ENCODE data around the gene SPNS3.

SPNS3 gene

DNA sequence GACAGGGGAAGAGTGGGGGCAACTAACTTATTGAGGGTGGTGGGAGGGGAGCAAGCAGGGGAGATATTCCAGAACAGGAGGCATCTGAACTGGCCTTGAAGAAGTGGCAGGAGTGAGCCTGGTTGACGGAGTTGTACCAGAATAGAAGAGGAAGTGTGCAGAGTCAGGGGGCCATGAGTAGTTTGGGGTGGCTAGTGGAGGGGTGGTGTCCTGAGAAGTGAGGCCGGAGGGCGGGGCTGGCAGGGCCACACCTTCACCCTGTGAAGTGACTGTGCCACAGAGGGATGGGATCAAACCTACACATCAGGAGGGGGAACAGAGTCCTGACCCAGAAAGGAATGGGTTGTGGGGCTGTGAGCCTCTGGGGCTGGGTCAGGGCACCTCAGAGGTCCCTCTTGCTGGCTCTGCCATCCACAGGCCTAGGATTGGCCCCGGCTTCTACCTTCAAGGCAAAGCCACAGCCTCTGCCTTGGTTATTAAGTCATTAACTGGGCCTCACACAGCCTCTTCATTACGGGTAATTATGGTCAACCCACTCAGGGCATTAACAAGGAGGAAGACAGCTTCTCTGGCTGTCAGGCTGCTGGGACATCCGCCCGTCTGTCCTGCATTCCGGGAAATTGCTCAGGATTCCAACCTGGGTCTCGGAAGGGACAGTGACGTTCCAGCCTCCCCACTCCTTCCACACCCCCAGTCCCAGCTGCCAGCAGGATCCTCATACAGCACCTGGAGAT lies 77.6 kb downstream of the SPNS3 start:
- no peak for DNase-seq

DNA sequence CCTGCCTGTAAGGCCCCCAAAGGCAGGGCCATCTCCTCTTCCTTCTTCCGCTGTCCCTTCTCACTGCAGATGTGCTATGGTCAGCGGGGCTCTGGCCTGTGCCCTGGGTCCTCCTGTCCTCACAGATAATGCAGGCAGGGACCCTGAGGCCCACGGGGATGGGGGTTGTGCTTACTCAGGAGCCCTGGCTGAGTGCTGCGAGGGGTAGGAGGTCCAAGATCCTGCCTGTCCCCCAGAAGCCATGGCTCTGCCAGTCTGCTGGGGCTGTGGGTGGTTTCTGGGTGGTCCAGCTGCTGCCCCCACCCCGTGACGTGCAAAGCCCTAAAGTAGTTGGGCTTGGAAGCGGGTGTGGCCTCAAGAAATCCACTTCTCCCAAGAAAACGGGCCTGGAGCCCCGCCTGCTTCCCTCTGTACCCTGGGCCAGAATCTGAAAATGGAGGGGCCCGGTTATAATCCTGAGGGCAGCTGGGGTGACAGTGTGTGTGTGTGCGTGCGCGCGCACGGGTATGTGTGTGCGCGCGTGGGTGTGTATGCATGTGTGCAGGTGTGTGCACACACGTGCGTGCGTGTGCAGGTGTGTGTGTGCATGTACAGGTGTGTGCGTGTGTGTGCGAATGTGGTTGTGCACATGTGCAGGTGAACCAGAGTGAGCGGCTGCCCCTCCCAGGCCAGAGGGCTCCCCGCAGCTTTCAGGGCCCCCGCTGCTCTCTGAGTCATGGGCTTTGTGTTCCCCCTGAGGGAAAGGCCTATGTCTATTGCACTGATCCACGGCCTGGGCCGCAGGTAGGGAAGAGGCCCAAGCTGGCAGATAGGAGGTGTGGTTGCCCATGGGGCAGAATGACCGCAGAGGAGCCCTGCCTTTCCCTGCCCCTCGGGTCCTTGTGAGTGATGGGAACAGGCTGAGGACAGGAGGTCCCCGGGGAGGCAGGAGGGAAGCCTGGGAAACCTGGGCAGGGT lies 78.7 kb downstream of the SPNS3 start:
- no peak for DNase-seq

DNA sequence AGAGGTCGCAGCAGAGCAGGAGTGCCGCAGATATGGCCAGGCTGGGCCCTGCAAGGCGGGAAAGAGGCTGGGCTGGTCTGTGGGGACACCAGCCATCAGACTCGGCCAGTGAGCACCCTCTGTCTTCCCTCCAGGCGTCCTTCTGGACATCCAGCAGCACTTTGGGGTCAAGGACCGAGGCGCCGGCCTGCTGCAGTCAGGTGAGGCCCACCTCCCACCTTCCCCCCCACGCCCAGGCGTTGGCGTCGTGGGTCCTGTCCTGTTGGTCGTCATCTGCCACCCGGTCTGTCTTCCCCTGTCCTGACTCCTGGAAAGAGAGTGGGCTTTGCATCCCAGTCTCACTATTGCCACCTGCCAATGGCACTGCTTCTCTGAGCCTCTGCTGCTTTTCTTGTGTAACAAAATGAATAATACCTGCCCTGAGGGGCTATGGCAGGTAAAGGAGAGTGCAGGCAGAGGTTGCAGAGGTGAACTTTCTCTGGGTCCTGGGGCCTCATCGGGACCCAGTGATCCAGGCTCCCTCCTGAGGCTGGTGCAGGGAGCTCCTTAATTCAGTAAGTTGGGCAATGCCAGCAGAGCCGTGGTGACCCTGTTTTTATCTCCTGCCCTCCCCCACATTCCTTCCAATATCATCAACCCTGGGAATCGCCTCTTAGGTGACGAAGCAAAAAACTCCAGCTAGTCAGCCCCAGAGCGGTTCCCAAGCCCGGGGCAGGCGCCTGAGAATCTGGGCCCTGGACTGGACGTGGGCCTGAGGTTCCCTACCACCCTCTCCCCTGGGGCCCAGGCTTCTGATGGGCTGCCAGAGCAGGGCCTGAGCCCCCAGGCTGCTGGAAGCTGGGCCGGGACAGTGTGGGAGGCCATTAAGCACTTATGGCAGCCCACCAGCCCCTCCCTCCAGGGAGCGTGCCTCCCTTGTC lies 79.6 kb downstream of the SPNS3 start:
- no peak for DNase-seq

DNA sequence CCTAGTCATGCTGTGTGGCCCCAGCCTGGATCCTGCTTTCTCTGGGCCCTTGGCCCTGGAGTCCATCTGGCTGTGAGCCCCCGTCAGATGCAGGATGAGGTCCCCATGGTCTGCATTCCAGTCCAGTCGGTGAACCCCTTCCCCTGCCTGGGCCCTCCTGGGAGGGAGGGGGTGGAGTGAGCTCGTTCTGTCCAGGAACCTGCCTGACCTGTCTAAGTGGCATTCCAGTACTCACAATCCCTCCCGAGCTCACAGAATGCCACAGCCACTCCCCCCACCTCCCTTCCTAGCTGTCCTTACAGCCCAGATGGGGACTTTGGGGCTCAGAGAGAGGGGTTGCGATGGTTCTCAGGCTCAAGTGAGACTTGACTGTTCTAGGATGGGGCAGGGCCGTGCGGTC lies 80.5 kb downstream of the SPNS3 start:
- DNase-seq, result no peak

DNA sequence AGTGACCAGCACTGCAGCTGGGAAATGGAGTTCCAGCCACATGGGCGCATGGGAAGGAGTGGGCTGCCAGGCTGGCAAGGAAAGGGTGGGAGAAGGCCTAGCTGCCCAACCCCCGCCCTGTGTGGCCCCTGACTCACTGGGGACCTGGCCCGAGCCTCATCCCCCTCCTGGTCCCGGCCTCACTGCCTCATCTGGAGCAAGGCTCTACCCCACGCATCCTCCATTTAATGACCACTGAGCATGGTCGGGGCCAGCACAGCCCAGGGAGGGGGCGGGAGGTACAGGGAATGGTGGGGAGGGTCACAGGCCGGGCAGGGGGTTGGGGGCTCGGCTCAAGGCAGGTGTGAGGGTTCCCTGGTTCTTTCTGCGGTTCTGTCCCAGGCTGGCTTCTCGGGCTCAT lies 81.0 kb downstream of the SPNS3 start:
- no peak for DNase-seq

DNA sequence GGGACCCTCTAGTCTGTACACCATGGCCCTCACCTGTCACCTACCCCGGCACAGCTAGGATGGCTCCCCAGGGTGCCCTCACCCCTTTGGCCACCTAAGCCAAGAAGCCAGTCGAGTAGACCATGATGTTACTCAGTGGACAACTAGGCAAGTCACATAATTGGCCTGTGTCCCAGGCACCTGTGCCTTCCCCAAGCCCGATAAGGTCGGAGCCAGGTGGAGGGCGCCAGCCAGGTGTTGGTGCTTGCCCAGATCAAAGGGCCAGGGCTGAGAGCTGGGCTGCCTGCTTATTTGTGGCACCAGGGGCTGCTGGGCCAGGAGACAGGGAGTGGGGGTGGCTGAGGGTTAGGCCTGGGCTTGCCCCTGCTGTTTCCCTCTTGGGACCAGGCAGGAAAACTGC lies 81.8 kb downstream of the SPNS3 start:
- DNase-seq, result no peak

DNA sequence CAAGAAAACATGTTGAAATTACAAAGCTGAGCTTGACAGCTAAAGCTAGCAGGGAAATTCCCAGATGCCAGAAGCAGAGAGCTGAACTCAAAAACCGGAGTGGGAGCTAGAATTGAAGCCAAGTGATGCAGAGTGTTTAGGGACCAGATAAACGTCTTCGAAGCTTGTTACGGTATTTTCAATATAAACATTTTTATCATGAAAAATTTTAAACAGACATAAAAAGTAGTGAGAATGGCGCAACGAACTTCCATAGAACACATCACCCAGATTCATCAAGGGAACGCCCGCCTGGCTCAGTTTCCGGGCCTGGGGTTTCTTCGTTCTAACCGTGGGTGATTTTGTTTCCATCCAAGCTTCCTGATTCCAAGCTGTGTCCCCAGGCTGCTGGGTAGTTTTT lies 83.0 kb downstream of the SPNS3 start:
- no peak for DNase-seq

DNA sequence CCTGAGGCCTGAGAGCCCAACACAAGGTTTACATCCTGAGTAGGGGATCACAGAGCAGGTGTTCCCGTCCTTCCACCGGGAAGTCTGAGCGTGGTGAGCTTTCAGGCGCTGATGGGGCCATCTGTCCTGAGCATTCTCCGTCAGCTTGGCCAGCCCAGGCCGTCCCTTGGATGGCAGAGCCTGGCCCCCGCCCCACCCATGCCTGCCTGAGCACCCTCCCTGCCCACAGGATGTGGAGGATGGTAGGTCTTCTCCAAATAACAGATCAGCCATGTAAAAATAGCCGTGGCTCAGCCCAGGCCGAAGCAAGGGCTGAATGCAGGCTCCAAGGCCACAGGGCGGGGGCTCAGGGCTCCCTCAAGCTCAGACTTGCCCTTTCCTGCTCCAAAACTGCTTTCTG lies 85.2 kb downstream of the SPNS3 start:
- no peak for DNase-seq

DNA sequence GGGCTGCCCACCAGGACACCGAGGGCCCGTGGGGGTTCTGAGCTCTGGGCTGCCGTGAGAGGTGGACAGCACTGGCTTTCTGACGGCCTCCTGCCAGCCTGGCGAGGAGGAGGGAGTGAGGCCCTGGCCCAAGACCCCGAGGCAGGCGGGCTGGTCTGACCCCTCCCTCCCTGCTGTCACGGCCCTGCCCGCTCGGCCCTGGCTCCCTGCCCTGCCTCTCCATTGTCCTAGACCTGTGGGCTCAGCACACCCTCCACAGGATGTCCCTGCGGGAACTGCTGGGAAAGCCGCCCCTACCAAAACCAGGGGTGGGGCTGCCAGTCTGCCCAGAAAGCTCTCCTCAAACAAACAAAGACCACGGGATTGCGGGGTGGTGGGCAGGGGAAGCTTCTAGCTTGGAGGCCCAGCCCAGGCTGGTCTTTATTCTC lies 85.6 kb downstream of the SPNS3 start:
- no peak for DNase-seq

DNA sequence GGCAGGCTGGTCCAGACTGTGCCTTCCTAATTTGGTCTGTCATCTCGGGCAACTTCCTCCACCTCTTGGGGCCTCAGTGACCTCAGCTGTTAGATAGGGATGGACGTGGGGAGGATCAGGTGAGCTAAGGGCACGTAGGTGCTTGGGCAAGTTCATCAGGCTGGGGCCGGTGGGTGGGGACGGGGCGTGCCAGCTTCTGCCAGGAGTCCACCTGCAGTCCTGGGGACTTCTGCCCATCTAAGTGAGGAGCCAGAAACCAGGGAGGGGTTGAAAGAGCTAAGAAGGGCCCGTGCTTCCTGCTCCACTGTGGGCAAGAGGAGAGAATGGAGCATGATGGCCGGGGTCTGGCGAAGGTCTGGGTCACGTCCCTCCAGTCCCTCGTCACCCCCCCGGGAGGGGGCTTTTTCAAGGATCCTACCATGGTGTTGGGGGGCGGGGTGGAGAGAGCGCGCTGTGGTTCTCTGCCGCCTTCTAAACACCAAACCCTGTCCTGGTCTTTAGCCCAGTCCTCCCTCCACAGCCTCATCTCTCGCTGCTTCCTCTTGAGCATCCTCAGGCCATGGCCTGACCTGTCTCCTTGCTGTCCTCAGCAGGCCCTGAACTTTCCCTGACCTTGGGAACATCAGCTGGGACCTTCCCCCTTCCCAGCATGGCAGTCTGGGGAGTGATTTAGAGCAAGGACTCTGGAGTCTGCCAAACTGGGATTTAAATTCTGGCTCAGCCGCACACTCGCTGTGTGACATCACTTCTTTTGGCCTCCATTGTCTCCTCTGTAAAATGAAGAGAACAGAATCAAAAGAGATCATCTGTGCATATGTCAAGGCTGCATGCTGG lies 86.5 kb downstream of the SPNS3 start:
- DNase-seq, result no peak

DNA sequence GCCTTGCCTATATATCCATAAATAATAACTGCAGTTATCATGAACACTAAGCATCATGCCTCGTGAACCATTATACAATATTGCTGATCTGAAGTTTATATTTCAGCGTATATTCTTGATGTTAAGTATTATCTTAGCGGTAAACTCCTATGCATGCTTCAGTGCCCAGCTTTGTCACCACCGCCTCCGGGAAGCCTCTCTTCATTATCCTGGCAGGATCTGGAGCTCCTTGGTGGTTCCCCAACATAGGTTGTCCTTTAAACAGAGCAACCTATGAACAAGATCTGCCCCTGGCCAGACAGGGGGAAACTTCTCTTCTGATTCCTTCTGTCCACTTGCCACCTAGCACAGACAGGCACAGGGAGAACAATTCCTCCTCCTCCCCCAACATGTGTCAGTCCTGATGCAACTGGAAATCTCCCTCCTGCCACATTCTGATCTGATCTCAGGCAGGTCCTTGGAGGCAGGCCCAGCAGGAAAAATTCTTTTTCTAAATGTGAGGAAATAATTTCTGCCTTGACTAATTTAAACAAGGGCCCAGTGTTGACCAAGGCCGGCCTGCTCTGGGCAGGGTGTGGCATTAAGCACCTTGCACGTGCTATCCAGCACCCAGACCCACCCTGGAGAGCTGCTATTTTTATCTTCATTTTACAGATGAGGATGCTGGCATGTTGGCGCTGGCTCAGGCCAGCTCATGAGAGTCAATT lies 87.3 kb downstream of the SPNS3 start:
- DNase-seq, result no peak

DNA sequence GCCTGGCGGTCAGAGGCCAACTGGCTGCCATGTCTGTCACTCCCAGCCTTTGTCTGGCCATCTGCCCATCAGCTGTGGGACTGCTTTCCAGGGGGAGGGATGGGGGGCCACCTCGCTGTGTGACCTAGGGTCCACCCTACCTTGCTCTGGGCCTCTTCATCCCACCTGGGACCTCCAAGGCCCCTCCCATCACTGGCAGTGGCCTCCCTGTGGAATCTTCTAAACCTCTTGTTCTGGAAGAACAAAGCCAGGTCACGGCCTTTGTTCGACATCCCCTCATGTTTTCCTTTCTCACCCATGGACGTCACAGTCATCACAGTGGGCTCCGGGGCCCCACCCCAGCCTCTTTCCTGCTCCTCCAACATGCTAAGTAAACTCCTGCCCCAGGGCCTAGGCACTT lies 88.9 kb downstream of the SPNS3 start:
- no peak for DNase-seq

DNA sequence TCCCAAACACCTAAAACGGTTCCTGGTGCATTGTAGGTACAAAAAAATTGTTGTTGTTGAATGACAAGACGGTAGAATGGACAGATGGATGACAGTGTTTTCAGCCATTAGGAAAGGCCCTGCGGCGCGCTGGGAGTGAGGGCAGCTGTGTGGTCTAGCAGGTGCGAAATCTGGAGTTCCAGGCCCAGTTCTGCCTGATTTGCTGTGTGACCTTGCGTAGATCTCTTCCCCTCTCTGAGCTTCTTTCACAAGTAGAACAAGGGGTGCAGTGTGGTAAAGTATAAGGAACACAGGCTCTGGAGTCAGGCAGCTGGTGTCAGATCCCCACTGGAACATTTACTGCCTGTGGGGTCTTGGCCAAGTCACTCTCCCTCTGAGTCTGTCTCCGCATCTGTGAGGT lies 90.2 kb downstream of the SPNS3 start:
- no peak for DNase-seq

DNA sequence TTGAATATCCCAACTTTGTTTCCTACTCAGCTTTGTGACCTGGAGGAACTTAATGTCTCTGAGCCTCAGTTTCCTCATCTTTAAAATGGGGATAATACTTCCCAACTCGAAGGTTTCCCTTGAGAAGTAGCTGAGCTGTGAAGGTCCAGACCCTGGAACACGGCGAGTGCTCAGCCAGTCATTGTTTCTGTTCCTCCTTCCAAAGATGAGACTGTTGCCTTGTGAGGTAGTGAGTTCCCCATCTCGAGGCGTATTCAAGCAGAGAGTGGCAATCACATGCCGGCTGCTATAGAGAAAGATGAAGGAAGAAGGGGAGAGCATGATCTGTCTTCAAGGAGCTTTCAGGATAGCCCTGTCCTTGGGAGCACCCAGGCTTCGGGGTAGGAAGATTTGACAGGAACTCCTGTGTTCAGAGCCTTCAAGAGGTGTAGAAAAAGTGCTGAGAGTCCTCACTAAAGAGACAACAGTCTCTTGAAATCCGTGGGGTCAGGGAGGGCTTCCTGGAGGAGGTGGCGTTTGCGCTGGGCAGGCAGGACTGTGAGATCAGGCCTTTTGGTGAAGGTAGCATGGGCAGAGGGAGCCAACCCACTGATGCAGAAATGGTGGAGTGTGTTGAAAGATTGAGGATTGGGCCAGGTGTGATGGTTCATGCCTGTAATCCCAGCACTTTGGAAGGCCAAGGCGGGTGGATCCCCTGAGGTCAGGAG lies 92.1 kb downstream of the SPNS3 start:
- no peak for DNase-seq

DNA sequence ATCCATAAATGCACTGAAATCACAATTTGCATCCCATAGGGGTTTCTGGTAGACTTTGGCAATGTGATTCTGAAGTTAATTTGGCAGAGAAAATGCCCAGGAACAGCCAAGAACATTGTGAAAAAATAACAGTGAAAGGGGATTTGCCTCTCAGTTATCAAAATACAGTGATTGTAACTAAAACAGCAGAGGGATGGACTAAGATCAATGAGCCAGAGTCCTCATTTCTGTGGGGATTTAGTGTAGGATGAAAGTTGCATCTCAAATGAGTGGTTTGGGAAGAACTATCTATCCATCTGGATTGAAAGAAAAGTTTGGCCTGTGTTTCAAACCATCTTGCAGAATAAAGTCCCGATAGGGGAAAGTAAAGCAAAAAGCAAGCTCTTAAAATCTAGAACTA lies 93.4 kb downstream of the SPNS3 start:
- no peak for DNase-seq

DNA sequence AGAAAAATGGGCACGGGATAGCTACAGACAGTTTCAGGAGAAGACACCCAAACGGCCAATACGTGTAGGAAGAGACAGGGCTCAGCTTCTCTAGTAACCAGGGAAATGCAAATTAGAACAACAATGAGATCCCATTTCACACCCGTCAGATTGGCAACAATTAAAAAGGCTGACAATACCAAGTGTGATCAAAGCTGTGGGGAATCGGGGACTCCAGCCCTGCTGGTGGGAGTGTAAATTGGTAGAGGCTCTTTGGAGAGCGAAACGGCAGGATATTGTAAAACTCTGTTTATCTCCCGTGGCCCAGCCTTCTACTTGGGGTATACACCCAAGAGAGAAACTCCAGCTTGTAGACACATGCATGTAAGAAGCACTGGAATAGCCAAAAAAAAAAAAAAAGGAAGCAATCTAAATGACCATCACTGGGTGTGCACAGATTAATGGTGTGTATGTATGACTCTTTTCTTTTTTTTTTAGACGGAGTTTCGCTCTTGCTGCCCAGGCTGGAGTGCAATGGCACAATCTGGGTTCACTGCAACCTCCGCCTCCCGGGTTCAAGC lies 93.9 kb downstream of the SPNS3 start:
- no peak for DNase-seq

DNA sequence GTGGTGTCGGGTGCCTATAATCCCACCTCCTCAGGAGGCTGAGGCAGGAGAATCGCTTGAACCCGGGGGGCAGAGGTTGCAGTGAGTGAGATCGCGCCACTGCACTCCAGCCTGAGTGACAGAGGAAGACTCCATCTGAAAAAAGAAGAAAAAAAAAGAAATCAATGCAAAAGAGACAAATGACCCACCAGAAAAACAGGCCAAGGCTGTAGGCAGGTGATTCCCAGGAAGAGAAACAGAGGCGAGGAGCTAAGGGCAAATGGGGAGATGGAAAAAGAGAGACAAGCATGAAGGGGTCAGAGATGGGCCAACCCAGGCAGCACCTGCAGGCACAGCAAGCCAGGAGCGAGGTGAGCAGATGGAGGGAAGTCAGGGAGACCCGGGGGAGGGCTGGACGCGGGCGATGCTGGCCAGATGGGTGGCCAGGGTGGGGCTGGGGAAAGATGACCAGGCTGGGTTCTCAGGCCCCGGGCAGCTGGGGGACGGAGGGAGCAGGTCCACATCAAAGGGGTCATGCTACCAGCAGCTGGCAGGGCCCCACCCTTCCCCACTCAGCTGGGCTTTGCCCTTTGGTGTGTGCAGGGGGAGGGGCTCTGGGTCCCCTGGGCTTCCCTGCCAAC lies 95.9 kb downstream of the SPNS3 start:
- DNase-seq, result no peak

DNA sequence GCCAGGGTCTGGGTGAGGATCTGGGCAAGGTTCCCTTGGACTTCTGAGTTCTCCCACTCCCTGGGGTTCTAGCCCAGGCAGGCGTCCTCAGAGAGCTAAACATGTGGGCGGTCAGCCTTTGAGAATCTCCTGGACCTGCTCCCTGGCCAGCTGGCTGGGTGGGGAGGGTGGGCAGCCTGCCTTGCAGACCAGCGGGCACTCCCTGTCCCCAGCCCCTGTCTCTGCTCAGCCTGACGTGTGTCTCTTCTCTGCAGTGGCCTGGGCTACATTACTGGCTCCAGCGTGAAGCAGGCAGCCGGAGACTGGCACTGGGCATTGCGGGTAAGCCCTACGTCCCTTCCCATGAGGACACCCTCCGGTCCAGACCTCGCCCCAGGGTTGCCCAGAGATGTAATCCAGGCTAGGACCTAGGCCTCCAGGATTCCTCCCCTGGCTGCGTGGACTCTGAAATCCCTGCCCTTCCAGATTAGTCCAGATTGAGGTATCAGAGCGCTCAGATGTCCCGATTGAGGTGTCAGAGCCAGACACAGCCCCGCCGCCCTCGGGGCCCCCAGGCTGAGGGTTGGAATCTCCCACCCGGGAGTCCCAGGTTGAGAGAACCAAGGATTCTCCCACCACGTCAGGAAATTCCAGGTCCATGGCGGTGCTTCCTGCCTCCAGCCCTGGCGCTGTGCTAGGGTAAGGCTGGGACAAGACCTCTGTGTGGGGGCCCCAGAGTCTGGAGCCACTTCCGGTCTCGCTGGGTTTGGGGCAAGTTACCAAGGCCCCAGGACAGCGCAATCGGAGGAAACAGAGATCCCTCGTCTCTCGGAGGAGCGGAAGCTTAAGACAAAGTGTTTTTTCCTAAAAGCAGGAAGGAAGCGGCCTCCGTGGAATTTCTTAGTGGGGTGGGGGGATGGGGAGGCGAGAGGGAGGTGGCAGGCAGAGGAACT lies 97.3 kb downstream of the SPNS3 start:
- no peak for DNase-seq
